Fibroblast of mammary gland (primary cell): ENCODE measurements around the gene LHPP.

Experiments used
- DNase-seq: peaks from one replicate; pipeline ENCODE4 v3.0.0-alpha.2; 2010; ENCODE audit warnings: low read depth
- H3K4me3 ChIP-seq: 2 replicates; pipeline ENCODE4 v1.5.1; 2011; ENCODE audit warnings: low read depth, mild to moderate bottlenecking, low read length, moderate library complexity; ENCODE audit not compliant: control insufficient read depth
- CTCF ChIP-seq: conservative IDR thresholded peaks from 2 replicates; pipeline ENCODE4 v1.5.1; 2011; ENCODE audit warnings: low read depth, low read length, inconsistent platforms; ENCODE audit not compliant: control insufficient read depth, insufficient read depth

The LHPP gene

GRCh38 chr10:124518366-124518765 lies 56.7 kb downstream of the LHPP start:
- TF ChIP-seq CTCF, result no peak
- DNase-seq, result no peak
- no peak overlapping the region for H3K4me3 ChIP-seq

DNA sequence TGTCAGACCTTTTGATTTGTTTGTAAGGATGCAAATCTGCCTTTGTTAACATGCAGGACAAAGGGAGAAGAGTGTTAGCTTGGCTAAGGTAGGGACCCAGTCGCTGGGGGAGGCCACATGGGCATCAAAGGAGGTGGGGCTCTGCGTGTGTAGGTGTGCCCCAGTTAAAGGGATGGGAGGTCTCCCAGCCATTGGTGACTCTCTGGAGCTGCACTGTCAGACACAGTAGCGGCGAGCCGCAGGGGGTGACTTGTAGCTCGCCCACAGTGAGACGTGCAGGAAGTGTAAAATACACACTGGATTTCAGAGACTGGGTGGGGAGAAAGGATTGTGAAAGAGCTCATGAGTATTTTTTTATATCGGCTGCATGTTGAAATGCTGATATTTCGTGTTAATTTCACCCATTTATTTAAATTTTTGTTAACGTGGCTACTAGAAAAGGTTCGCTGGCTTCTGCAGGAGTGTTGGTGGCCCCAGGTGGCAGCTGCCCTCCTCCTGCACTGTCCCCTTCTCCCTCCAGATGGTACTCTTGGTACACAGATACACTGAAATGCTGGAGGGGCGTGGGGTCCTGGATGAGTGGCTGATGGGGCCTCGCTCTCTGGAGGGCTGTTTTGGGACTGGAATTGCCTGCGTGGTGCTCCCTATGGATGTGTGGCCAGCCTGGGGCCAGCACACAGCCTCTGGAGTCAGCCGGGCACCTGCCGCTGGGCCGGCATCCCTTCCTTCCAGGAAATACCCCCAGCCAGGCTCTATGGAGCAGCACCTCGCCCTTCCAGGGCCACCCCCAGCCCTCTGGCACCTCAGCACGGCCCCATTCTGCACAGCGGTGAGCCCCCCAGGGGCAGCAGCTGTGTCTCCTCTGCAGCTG lies 59.2 kb downstream of the LHPP start:
- H3K4me3 ChIP-seq, result no peak overlapping the region
- no peak for TF ChIP-seq CTCF
- DNase-seq, result no peak

DNA sequence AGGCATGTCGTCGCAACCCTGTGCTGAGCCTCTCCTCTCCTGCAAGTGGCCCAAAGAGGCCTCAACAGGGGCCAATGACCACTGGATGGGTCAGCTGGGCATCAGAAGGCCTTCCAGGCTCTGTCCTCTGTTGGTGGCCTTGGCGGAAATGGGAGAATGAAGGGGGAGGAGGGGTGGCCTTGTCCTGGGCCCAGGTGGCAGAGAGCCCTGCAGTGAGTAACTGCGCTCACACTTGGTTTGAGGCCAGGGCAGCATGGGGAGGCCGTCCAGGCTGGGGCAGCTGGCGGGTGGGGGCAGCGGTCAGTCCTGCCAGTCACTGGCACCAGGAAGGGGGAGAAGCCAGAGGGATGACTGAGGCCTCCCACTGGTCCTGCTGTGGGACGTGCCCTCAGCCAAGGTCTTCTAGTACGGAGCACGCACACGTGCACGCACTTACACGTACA lies 59.8 kb downstream of the LHPP start:
- no peak for TF ChIP-seq CTCF
- DNase-seq, result no peak
- no peak overlapping the region for H3K4me3 ChIP-seq

DNA sequence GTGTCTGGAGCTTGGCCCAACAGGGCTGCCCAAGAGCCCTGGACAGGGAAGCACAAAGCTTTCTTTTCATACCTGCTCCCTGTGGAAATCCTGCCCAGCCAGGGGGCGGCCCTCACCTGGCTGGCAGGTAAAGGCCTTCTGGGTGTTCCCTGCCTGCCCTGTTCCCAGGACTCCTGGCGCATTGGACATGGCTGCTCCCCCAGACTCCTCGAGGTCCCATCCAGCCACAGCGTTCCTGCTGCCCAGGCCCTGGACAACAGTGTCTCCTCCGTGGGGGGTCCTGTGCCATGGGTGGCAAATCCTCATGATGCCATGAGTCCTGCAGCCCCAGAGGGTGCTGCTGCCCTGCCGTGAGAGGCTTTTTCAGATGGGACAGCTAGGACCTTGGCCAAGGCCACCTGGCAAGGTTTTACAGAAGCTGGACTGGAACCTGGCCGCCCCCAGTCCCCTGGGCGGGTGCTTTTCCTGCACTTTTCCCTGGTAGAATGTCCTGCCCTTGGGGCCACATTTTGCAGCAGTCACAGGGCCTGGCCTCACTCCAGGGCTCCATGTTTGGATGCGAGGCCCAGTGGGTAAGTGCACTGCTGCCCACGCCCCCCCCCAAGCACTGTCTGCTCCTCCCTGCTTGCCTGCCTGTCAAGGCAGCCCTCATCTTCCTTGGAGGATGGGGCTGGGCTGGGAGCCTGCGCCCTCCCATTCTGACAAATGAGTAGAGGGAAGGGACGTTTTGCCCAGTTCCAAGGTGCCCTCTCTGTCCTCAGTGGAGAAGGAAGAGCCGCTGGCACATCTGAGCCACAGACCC lies 60.7 kb downstream of the LHPP start:
- H3K4me3 ChIP-seq, result no peak overlapping the region
- DNase-seq, result no peak
- TF ChIP-seq CTCF, result no peak

- no peak overlapping the region for H3K4me3 ChIP-seq
- no peak for DNase-seq
- TF ChIP-seq CTCF, result no peak
Observed at GRCh38 chr10:124522933-124523871, 61.6 kb downstream of the LHPP start.

GRCh38 chr10:124523901-124524300 lies 62.3 kb downstream of the LHPP start:
- no peak for DNase-seq
- TF ChIP-seq CTCF, result no peak
- H3K4me3 ChIP-seq, result no peak overlapping the region
